ENCODE data around the gene CD1B.
"Not testable (repeated sequence)": the region's sequence is repeated elsewhere in the genome, so short reads cannot be mapped to it uniquely, and the experiment has no call there.

Gene CD1B

GRCh38 chr1:158329300-158329699 lies 2.0 kb downstream of the CD1B start:
- in situ Hi-C loops (cut with HindIII; ENCODE audit: low sequenced_read_pairs), result no loop called here

GRCh38 chr1:158328426-158328825 lies 2.9 kb downstream of the CD1B start:
- in situ Hi-C loops (cut with HindIII; ENCODE audit: low sequenced_read_pairs), result no loop called here

- in situ Hi-C loops (cut with HindIII; ENCODE audit: low sequenced_read_pairs), result no loop called here
These were observed 3.9 kb downstream of the CD1B start for GRCh38 chr1:158327481-158327880.

- in situ Hi-C loops (cut with HindIII; ENCODE audit: low sequenced_read_pairs), result no loop called here
These were observed 6.9 kb downstream of the CD1B start for GRCh38 chr1:158324395-158324794.

- in situ Hi-C loops (cut with HindIII; ENCODE audit: low sequenced_read_pairs), result no loop called here
These were observed 7.5 kb downstream of the CD1B start for GRCh38 chr1:158323866-158324265.

GRCh38 chr1:158311066-158311465 lies 20.3 kb downstream of the CD1B start:
- in situ Hi-C loops (cut with HindIII; ENCODE audit: low sequenced_read_pairs), result no loop called here

GRCh38 chr1:158310623-158311022 lies 20.7 kb downstream of the CD1B start:
- in situ Hi-C loops (cut with HindIII; ENCODE audit: low sequenced_read_pairs), result no loop called here

- in situ Hi-C loops (cut with HindIII; ENCODE audit: low sequenced_read_pairs), result no loop called here
These were observed 35.5 kb downstream of the CD1B start for GRCh38 chr1:158295791-158296190.

GRCh38 chr1:158290321-158290844 lies 40.9 kb downstream of the CD1B start:
- in situ Hi-C loops (cut with HindIII; ENCODE audit: low sequenced_read_pairs), result no loop called here

GRCh38 chr1:158289811-158290210 lies 41.5 kb downstream of the CD1B start, which contains the start of gene CD1C:
TSS of gene CD1C (plus strand) at chr1:158289923. CDS start at chr1:158290065, 142 bp downstream.
- in situ Hi-C loops (cut with HindIII; ENCODE audit: low sequenced_read_pairs), result no loop called here

GRCh38 chr1:158286941-158287346 lies 44.4 kb downstream of the CD1B start:
- in situ Hi-C loops (cut with HindIII; ENCODE audit: low sequenced_read_pairs), result no loop called here

GRCh38 chr1:158286487-158286886 lies 44.8 kb downstream of the CD1B start:
- in situ Hi-C loops (cut with HindIII; ENCODE audit: low sequenced_read_pairs), result no loop called here

- in situ Hi-C loops (cut with HindIII; ENCODE audit: low sequenced_read_pairs), result no loop called here
These were observed 45.5 kb downstream of the CD1B start for GRCh38 chr1:158285756-158286241.

- in situ Hi-C loops (cut with HindIII; ENCODE audit: low sequenced_read_pairs), result no loop called here
These were observed 47.4 kb downstream of the CD1B start for GRCh38 chr1:158283965-158284364.

GRCh38 chr1:158282421-158282820 lies 48.9 kb downstream of the CD1B start:
- in situ Hi-C loops (cut with HindIII; ENCODE audit: low sequenced_read_pairs), result not testable (repeated sequence)

All from endothelial cell of hepatic sinusoid (primary cell).